ENCODE results near the gene ITGA11. TPM values are rescaled to one million over a fixed set of nuclear protein-coding genes. Genes with fewer than 3 reads are reported as not detected.

The ITGA11 gene
- total RNA-seq, 2 donors from 2014 or later: 246 to 360 TPM

GRCh38 chr15:68303560-68304436, 128.2 kb downstream of the ITGA11 start:
- Histone ChIP-seq H3K27ac (peak overlapping the region; percentile 21 to 62), H3K4me1 (ENCODE audit: control insufficient read depth in 1 of 2, low read depth in 2 of 2) (peaks cover 5 to 43% of the 10 kb centered on the region in 2 donors), H3K36me3 (peaks cover 32% of the 10 kb centered on the region), H3K27me3 (replicated peaks; ENCODE audit: insufficient read depth) (no peaks in the 10 kb centered on the region), H3K9me3 (no peaks in the 10 kb centered on the region), H3K4me3 (no peak overlapping the region)
- DNase-seq (ENCODE audit: low spot score) (no peak), ATAC-seq (ENCODE audit: insufficient number of reproducible peaks, low FRiP score, low read depth) (no peak)
- no peak for TF ChIP-seq CTCF (IDR thresholded peaks at IDR 0.05)

GRCh38 chr15:68303134-68303533, 128.8 kb downstream of the ITGA11 start:
- DNase-seq (ENCODE audit: low spot score) (no peak), ATAC-seq (ENCODE audit: insufficient number of reproducible peaks, low FRiP score, low read depth) (no peak)
- H3K9me3 ChIP-seq: no peaks in the 10 kb centered on the region
- H3K36me3 ChIP-seq: peaks cover 35% of the 10 kb centered on the region
- peaks cover 5 to 43% of the 10 kb centered on the region in 2 donors for H3K4me1 ChIP-seq (ENCODE audit: control insufficient read depth in 1 of 2, low read depth in 2 of 2)
- H3K27me3 ChIP-seq (replicated peaks; ENCODE audit: insufficient read depth): no peaks in the 10 kb centered on the region
- no peak overlapping the region for H3K4me3 ChIP-seq
- TF ChIP-seq CTCF (IDR thresholded peaks at IDR 0.05): no peak
- H3K27ac ChIP-seq: peak overlapping the region in 1 of 2 donors; percentile 37

GRCh38 chr15:68302729-68303128, 129.2 kb downstream of the ITGA11 start:
- TF ChIP-seq CTCF (IDR thresholded peaks at IDR 0.05): no peak
- no peak overlapping the region for H3K4me3 ChIP-seq
- H3K27me3 ChIP-seq (replicated peaks; ENCODE audit: insufficient read depth): no peaks in the 10 kb centered on the region
- H3K36me3 ChIP-seq: peaks cover 39% of the 10 kb centered on the region
- no peak overlapping the region for H3K27ac ChIP-seq
- ATAC-seq (ENCODE audit: insufficient number of reproducible peaks, low FRiP score, low read depth) (no peak), DNase-seq (ENCODE audit: low spot score) (no peak)
- no peaks in the 10 kb centered on the region for H3K9me3 ChIP-seq
- H3K4me1 ChIP-seq (ENCODE audit: control insufficient read depth in 1 of 2, low read depth in 2 of 2): peaks cover 5 to 39% of the 10 kb centered on the region in 2 donors

GRCh38 chr15:68301301-68301700, 130.7 kb downstream of the ITGA11 start:
- Histone ChIP-seq H3K27ac (no peak overlapping the region), H3K36me3 (peaks cover 42% of the 10 kb centered on the region), H3K4me1 (ENCODE audit: control insufficient read depth in 1 of 2, low read depth in 2 of 2) (peaks cover 5 to 27% of the 10 kb centered on the region in 2 donors), H3K27me3 (replicated peaks; ENCODE audit: insufficient read depth) (no peaks in the 10 kb centered on the region), H3K9me3 (no peaks in the 10 kb centered on the region), H3K4me3 (no peak overlapping the region)
- TF ChIP-seq CTCF (IDR thresholded peaks at IDR 0.05): no peak
- no peak for DNase-seq (ENCODE audit: low spot score)
- no peak for ATAC-seq (ENCODE audit: insufficient number of reproducible peaks, low FRiP score, low read depth)

GRCh38 chr15:68300115-68300940, 131.6 kb downstream of the ITGA11 start:
- no peak for TF ChIP-seq CTCF (IDR thresholded peaks at IDR 0.05)
- Histone ChIP-seq H3K27me3 (replicated peaks; ENCODE audit: insufficient read depth) (no peaks in the 10 kb centered on the region), H3K4me1 (ENCODE audit: control insufficient read depth in 1 of 2, low read depth in 2 of 2) (peaks cover 5 to 27% of the 10 kb centered on the region in 2 donors), H3K36me3 (peaks cover 38% of the 10 kb centered on the region), H3K4me3 (no peak overlapping the region), H3K27ac (peak overlapping the region; percentile 35 to 46), H3K9me3 (no peaks in the 10 kb centered on the region)
- DNase-seq (ENCODE audit: low spot score) (no peak), ATAC-seq (ENCODE audit: insufficient number of reproducible peaks, low FRiP score, low read depth) (no peak)
